CD4-positive, alpha-beta T cell treated with Interleukin-6 at 100 ng/mL for 8 hours (primary cell): Measurements from ENCODE around the gene KRT84.
A peak's percentile ranks its signal among the peaks of the same experiment; 100 is the strongest.
"Not testable (repeated sequence)": the region's sequence is repeated elsewhere in the genome, so short reads cannot be mapped to it uniquely, and the experiment has no call there.

ENCODE experiments used
- DNase-seq: peaks from one replicate; pipeline ENCODE4 v3.0.0-alpha.2; 2020; ENCODE audit warnings: mixed read lengths, low spot score

KRT84 gene

GRCh38 chr12:52360106-52360662 is 25.3 kb downstream of the KRT84 start:
- DNase-seq: no peak

DNA sequence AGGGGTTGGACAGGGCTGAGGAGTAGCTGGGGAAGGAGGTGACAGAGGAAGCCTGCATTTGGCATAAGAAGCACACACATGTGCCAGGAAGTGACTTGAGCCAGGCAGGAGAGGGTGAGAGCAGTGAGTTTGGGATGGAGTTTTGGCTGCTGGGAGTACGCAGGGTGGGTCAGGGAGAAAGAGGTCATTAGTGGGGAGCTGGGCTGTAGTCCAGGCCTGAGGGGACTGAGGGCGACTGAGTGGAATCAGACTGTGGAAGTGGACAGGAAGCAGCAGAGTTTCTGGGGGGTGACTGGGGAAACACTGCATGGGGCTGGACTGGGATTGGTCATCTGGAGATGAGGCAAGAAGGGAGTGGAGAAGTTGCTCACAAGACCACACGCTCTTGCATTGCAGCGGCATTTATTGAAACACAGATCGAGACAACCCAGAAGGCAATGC is 25.8 kb downstream of the KRT84 start:
- DNase-seq: no peak

DNA sequence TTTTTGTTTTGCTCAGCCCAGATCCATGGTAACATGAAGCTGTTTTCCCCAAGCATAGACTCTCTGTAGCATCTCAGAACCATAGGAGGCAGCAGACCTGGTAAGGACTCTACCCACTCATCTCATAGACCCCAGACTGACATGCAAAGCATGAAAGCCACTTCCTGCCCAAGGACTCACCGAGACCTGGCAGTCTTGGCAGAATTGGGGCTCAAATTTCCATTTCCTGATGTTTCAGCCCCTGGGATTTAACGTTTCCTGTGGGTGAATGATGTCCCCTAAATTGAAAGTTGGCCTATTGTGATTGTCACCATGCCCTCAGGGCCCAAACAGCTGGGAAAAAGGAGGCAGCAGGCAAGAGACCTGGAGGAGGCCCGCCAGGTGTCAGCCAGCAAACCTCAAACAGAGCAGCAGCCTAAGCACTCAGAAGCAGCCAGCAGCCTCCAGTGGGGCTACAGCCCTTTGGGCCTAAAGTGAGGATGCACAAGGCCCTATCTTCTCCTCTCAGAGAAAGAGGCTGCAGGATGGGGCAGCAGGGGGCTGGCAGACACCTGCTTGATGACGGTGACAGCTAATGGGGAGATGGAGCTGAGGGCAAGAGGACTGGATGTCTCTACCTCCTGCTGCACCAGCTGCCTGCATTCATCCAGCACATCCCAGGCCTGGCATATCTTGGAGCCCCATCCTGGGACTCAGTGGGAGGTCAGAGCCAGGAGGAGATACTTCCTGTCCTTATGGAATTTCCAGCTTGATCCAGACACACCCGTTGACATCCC is 26.7 kb downstream of the KRT84 start:
- peak; percentile 15 for DNase-seq

GRCh38 chr12:52356762-52357580 is 28.5 kb downstream of the KRT84 start:
- no peak for DNase-seq

DNA sequence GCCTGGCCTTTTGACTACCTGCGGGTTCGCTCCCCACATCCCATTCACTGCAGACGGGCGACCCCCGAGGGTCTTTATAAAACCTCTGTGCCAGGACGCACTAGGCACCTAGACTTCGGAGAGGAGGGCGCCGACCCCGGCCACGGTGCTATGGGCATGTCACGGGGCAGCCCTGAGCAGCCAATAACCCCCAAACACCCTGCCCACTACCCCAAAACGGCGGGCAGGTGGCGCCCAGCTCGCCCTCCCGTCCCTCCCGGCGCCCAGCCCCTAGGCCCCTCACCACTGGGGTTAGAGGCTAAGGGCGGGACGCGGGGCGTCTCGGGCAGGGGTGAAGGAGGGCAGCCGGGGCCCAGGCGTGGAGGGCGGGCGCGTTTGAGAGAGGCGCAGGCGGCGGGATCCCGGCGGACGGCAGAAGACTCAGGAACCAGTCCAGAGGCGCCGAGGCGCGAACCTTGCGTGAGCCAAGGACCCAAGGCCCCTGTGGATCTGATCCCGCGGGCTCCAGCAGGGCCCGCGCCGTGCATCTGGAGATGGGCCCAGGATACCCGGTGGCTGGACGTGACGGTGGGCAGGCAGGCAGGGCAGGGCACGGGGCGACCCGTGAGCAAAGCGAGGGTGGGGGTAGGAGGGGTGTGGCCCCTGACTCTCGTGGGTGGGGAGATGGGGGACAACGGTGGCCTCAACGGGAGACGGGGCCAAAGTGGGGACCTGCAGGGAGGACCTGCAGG is 29.3 kb downstream of the KRT84 start:
- DNase-seq: no peak

- DNase-seq: no peak
Measured at GRCh38 chr12:52355176-52355575, 30.3 kb downstream of the KRT84 start.

- DNase-seq: no peak
Measured at GRCh38 chr12:52354200-52354599, 31.3 kb downstream of the KRT84 start.

DNA sequence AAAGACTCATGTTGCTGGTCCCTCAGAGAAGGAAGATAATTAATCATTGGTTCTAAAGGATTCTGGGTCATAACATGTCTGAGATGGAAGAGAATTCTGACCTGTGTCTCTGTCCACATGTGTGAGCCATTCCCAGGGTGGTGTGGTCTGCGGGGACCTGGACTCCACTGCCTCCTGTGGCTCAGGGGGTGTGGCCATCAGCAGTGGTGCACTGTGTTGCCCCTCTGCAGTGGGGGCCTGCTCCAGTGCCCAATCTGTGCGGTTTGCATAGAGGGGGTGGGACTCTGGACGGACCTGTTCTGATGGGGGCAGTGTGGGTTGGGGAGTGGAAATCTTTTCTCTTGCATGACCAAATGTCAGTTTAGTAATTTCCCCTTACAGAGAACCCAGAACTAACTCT is 31.7 kb downstream of the KRT84 start:
- no peak for DNase-seq

DNA sequence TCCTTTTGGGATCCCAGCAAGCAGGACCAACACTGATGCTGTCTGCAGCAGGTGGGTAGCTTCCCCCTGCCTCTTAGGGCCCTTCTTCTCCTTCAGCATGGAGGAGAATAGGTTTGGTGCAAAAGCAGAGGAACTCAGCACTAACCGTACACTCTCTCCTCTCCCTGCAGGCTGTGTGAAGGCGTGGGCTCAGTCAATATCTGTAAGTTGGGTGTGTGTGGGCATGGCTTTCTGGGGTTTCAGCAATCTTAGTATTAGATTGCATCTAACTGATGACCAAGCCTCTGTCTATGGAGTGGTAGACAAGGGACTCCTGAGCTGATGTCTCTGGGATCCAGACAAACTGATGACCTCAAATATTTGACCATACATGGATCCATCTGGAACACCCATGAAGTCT is 32.5 kb downstream of the KRT84 start:
- DNase-seq: no peak

- DNase-seq: peak; percentile 60
Measured at GRCh38 chr12:52351196-52352059, 34.0 kb downstream of the KRT84 start.

GRCh38 chr12:52350786-52351185 is 34.7 kb downstream of the KRT84 start:
- no peak for DNase-seq

DNA sequence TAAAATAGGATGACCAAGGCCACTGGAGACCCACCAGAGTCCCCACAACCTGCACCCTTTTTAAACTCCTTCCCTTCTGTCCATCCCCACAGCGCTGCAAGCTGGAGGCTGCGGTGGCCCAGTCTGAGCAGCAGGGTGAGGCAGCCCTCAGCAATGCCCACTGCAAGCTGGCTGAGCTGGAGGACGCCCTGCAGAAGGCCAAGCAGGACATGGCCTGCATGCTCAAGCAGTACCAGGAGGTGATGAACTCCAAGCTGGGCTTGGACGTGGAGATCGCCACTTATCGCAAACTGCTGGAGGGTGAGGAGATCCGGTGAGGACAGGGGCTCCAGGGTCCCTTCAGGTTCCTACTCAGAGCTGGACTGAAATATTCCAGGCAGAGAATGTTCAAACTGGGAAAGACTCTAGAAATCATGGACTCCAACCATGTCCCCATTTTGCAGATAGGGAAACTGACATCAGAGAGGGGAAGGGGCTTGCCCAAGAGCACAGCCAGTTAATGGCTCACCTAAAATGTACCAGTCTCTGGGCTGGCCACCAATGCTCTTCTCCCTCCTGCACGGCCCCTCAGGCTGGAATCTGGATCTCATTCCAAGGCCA is 35.3 kb downstream of the KRT84 start:
- no peak for DNase-seq

- no peak for DNase-seq
Measured at GRCh38 chr12:52349196-52349595, 36.3 kb downstream of the KRT84 start.

DNA sequence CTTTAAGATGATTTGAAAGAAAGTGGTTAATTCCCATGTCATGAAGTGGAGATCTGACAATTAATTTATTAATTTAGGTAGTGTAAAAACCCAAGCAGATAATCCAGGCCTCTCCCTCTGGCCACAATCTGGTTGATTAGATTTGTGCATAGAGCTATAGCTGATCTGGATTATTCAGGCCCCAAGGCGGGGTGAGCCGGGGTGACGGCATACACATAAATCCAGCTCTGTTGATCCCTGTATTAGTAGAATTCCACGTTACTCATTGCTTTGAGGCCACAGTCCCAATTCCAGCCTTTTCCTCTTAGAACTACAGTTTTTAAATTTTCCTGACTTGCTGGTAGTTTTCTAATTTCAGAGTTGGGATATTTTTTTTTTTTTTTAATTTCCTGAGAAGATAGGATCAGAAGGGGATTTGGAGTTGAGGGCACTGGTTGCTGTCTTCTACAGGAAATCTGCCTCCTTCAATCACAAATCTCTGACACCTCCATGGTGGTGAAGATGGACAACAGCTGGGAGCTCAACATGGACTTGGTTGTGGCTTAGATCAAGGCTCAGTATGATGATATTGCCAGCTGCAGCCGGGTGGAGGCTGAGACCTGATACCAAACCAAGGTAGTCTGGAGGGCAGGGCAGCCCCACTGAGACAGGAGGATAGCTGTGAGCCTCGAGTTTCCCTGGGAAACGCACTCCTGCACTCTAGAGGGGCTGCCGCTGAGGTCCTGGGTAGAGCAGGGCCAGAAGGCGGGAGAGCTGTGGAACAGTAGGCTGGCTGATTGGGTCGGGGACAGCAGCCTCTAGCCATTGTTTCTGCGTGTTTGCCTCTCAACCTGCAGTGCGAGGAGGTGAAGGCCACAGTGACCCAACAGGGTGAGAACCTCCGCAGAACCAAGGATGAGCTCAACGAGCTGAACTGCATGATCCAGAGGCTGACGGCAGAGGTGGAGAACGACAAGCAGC is 37.6 kb downstream of the KRT84 start:
- DNase-seq: no peak

GRCh38 chr12:52347016-52347415 is 38.4 kb downstream of the KRT84 start:
- DNase-seq: no peak

DNA sequence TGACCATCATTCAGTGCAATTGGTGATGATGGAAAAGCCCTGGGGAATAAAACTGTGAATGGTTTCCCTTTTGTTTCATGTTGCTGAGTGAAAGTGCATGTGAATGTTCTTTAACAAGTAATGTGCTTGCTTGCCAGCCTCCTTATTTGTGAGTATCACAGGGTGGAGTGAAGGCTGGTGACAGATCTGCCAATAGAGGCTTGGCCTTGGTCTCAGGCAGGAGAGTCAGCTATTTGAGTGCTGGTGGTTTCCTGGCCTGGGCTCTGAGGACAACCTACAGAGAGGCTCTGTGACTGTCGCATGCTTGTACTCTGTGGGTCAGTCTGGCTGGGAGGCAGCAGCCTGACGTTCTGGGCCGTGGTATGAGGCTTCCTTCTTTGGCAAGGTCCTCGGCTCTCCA is 38.9 kb downstream of the KRT84 start:
- DNase-seq: no peak

- not testable (repeated sequence) for DNase-seq
Measured at GRCh38 chr12:52345041-52345440, 40.4 kb downstream of the KRT84 start.

DNA sequence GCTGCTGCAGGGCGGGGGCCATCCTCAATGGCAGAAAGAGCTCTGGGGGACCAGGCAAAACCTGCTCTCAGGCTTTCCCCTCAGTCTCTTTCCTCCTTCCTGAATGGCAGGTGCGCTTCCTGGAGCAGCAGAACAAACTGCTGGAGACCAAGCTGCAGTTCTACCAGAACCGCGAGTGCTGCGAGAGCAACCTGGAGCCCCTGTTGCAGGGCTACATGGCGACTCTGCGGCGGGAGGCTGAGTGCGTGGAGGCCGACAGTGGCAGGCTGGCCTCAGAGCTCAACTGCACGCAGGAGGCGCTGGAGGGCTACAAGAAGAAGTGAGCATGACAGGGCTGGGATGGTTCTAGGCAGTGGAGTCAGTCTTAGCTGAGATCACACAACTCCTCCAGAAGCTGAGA is 41.3 kb downstream of the KRT84 start:
- no peak for DNase-seq

DNA sequence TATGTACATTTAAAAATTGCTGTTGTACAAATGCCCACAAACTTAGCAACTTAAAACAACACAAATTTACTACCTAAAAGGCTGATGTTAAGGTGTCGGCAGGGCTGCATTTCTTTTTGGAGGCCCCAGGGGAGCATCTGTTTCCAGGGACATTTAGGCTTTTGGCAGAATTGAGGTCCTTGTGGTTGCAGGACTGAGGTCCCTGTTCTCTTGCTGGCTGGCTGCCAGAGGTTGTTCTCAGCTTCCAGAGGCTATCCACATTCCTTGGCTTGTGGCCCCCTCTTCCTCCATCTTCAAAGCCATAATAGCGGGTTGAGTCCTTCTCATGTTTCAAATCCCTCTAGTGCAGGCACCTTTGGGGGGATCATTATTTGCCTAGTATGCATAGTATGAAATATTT is 41.9 kb downstream of the KRT84 start:
- DNase-seq: no peak
